Nephron (organoid): Measurements from ENCODE around the gene SNAPIN.
"Not testable (repeated sequence)": the region's sequence is repeated elsewhere in the genome, so short reads cannot be mapped to it uniquely, and the experiment has no call there.

Experiments used
- H3K27ac Mint-ChIP-seq, 3 experiments: 2 replicates each; pipeline ENCODE4 v1.8.0; 2020; ENCODE audit warnings: mixed read lengths in 3 of 3, mild to moderate bottlenecking in 2 of 3, moderate library complexity in 1 of 3
- H3K27me3 Mint-ChIP-seq: 2 replicates; pipeline ENCODE4 v1.8.0; 2021; ENCODE audit warnings: low read depth, mild to moderate bottlenecking, moderate library complexity, mixed read lengths
- H3K36me3 Mint-ChIP-seq: 2 replicates; pipeline ENCODE4 v1.8.0; 2020; ENCODE audit warnings: low read depth, mixed read lengths
- H3K4me1 Mint-ChIP-seq: 2 replicates; pipeline ENCODE4 v1.8.0; 2020; ENCODE audit warnings: mixed read lengths
- H3K4me3 Mint-ChIP-seq, 3 experiments: 2 replicates each; pipeline ENCODE4 v1.8.0; 2020; ENCODE audit warnings: mild to moderate bottlenecking in 3 of 3, mixed read lengths in 3 of 3, moderate library complexity in 2 of 3
- H3K9me3 Mint-ChIP-seq: 2 replicates; pipeline ENCODE4 v1.8.0; 2020; ENCODE audit warnings: mixed read lengths
- CTCF ChIP-seq, 3 experiments: fragments of 200-600 bp; sonication (generic); IDR thresholded peaks; one replicate each; pipeline ENCODE4 v1.5.0; 2021; ENCODE audit warnings: antibody characterized with exemption in 3 of 3; ENCODE audit not compliant: unreplicated experiment in 3 of 3

Gene SNAPIN

DNA sequence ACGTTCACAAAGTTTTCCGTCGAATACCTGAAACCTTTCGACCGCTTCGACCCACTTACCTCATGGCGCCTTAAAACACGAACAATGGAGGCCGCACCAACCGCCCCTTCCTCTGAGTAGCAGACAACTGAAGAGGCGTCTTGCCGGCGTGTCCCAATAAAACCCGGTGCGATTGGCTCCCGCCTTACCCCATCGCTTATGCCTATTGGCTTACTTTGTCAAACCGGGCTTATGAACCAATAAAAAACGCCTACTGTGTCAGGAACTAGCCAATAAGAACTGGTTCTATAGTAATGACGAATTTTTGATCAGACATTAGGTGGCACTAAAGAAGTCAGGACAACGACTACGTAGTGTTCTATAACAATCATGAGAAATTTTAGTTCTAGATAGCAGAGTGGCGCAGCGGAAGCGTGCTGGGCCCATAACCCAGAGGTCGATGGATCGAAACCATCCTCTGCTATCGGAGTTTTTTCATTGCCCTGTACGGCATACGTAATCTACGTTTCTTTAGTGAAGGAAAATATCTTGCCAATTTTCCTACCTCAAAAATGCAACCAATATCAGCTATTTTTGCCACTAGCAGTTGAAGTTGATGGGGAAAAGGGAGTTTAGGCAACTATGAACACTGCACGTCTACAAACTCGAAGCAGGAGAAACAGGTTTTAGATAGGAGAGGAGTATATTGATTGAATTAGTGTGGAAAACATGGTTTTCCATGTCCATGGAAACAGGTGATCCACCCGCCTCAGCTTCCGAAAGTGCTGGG, 12.5 kb downstream of the SNAPIN start, which contains the start of gene ILF2:
Gene ILF2, minus strand, starts transcription at position 135 of the 769 bp plus-strand sequence. Its CDS starts 71 bp downstream, at position 64.
- Mint-ChIP-seq H3K4me1 (peaks cover 22% of the 10 kb centered on the region), H3K9me3 (no peaks in the 10 kb centered on the region), H3K4me3 (no peak within 1 kb of the TSS), H3K36me3 (peaks cover 39% of the 10 kb centered on the region), H3K27ac (peak within 1 kb of the TSS in 1 of 3 experiments; percentile 78), H3K27me3 (no peaks in the 10 kb centered on the region)
- TF ChIP-seq CTCF (IDR thresholded peaks at IDR 0.05; ENCODE audit: unreplicated experiment in 3 of 3), result peak in 2 of 3 experiments; percentile 27 to 43

- Mint-ChIP-seq H3K4me1 (peaks cover 22% of the 10 kb centered on the region), H3K27ac (peak overlapping the region in 2 of 3 experiments; percentile 78 to 83), H3K36me3 (peaks cover 32% of the 10 kb centered on the region)
- H3K4me3 Mint-ChIP-seq, H3K9me3 Mint-ChIP-seq, H3K27me3 Mint-ChIP-seq: not testable (repeated sequence)
These were observed 13.3 kb downstream of the SNAPIN start for GRCh38 chr1:153671628-153672353.

GRCh38 chr1:153673511-153673910, 15.0 kb downstream of the SNAPIN start:
- H3K36me3 Mint-ChIP-seq, result peaks cover 15% of the 10 kb centered on the region
- peak overlapping the region in 1 of 3 experiments; percentile 80 for H3K4me3 Mint-ChIP-seq
- no peak for TF ChIP-seq CTCF (IDR thresholded peaks at IDR 0.05; ENCODE audit: unreplicated experiment in 3 of 3)
- peak overlapping the region in 2 of 3 experiments; percentile 43 to 63 for H3K27ac Mint-ChIP-seq
- H3K9me3 Mint-ChIP-seq, result no peaks in the 10 kb centered on the region
- H3K27me3 Mint-ChIP-seq, result peaks cover 11% of the 10 kb centered on the region
- peaks cover 24% of the 10 kb centered on the region for H3K4me1 Mint-ChIP-seq

DNA sequence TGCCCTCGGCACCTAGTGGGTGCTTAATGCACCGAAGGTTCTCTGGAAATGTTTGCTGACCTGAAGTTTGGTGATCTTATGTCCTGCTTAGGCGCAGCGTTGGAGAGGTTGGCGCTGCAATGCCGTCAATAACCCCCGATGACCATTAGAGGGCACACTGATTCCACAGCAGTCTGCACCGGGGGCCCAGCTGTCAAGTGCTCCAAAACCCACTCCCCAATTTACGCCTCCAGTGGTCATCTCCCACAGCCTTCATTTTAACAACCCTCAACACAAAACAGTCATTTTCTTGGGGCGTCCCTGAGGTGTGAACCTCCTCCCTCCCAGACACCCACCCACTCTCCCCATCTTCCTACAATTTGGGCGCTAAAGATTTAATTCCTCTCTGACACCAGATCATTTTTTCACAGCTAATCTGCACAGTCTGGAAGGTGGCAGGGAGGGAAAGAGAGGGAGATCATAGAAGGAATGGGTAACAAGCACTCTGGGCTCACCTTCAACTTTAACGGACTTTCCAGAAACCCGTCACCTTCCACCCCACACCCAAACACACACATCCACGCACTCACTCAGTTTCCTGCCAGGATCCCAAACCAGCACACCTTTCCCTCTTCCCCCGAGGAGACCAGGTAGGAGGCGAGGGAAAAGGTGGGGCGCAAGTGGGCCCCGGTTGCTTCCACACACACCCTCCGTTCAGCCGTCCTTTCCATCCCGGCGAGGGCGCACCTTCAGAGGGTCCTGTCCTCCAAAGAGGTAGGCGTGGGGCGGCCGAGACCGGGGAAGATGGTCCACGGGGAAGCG, 19.4 kb downstream of the SNAPIN start:
- Mint-ChIP-seq H3K9me3 (no peaks in the 10 kb centered on the region), H3K4me1 (peaks cover 20% of the 10 kb centered on the region), H3K4me3 (peak overlapping the region; percentile 84 to 93 (median 85)), H3K27me3 (peaks cover 49% of the 10 kb centered on the region), H3K27ac (peak overlapping the region in 2 of 3 experiments; percentile 5 to 7), H3K36me3 (no peaks in the 10 kb centered on the region)
- peak; percentile 92 to 95 (median 92) for TF ChIP-seq CTCF (IDR thresholded peaks at IDR 0.05; ENCODE audit: unreplicated experiment in 3 of 3)

GRCh38 chr1:153678519-153679336, 20.2 kb downstream of the SNAPIN start, which contains the start of gene NPR1:
Gene NPR1 (plus strand): TSS chr1:153678688. CDS start chr1:153679109, 421 bp downstream.
- H3K27me3 Mint-ChIP-seq, result peaks cover 56% of the 10 kb centered on the region
- no peaks in the 10 kb centered on the region for H3K9me3 Mint-ChIP-seq
- H3K4me1 Mint-ChIP-seq, result peaks cover 20% of the 10 kb centered on the region
- TF ChIP-seq CTCF (IDR thresholded peaks at IDR 0.05; ENCODE audit: unreplicated experiment in 3 of 3), result no peak
- peaks cover 4% of the 10 kb centered on the region for H3K36me3 Mint-ChIP-seq
- H3K27ac Mint-ChIP-seq, result peak within 1 kb of the TSS in 2 of 3 experiments; percentile 80 to 86
- H3K4me3 Mint-ChIP-seq, result peak within 1 kb of the TSS; percentile 84 to 93 (median 85)
